Smooth muscle cell (in vitro differentiated cells): ENCODE measurements around the gene C17orf78. TPM values are rescaled to one million over a fixed set of nuclear protein-coding genes. Genes with fewer than 3 reads are reported as not detected.

Source experiments
- DNase-seq: peaks from one replicate; lab custom pipeline; 2025; ENCODE audit not compliant: unreplicated experiment; lab: John Stamatoyannopoulos, UW
- H2AFZ ChIP-seq: fragments of 200-600 bp; sonication (generic); 2 replicates; pipeline ENCODE4 v1.6.0; 2016; ENCODE audit warnings: antibody characterized with exemption, low read depth, mild to moderate bottlenecking
- H3F3A ChIP-seq: fragments of 200-600 bp; sonication (generic); 2 replicates; pipeline ENCODE4 v1.6.0; 2017; ENCODE audit warnings: antibody characterized with exemption, low read depth
- H3K27ac ChIP-seq: fragments of 200-600 bp; sonication (generic); 2 replicates; pipeline ENCODE4 v1.5.1; 2016; ENCODE audit warnings: low read depth, mild to moderate bottlenecking
- H3K27me3 ChIP-seq: fragments of 200-600 bp; sonication (generic); 2 replicates; pipeline ENCODE4 v1.6.1; 2016; ENCODE audit warnings: low read depth, mild to moderate bottlenecking
- H3K36me3 ChIP-seq: fragments of 200-600 bp; sonication (generic); 2 replicates; pipeline ENCODE4 v1.5.1; 2016; ENCODE audit warnings: low read depth
- H3K4me1 ChIP-seq: fragments of 200-600 bp; sonication (generic); 2 replicates; pipeline ENCODE4 v1.5.1; 2016; ENCODE audit warnings: low read depth
- H3K4me2 ChIP-seq: fragments of 200-600 bp; sonication (generic); 2 replicates; pipeline ENCODE4 v1.6.0; 2016; ENCODE audit warnings: mild to moderate bottlenecking
- H3K4me3 ChIP-seq: fragments of 200-600 bp; sonication (generic); 2 replicates; pipeline ENCODE4 v1.5.1; 2016; ENCODE audit warnings: mild to moderate bottlenecking
- H3K79me2 ChIP-seq: fragments of 200-600 bp; sonication (generic); 2 replicates; pipeline ENCODE4 v1.6.0; 2016; ENCODE audit warnings: low read depth, mild to moderate bottlenecking
- H3K9ac ChIP-seq: fragments of 200-600 bp; sonication (generic); 2 replicates; pipeline ENCODE4 v1.6.0; 2016; ENCODE audit warnings: low read depth
- H3K9me3 ChIP-seq: fragments of 200-600 bp; sonication (generic); replicated peaks from 2 replicates; pipeline ENCODE4 v1.5.1; 2016; ENCODE audit warnings: low read depth
- H4K20me1 ChIP-seq: fragments of 200-600 bp; sonication (generic); 2 replicates; pipeline ENCODE4 v1.6.0; 2016; ENCODE audit warnings: low read depth
- WGBS: methylation state at CpG from one replicate; pipeline ENCODE4 v1.1.7; 2016; ENCODE audit warnings: low lambda C conversion rate; 5-methylcytosine and 5-hydroxymethylcytosine counted together
- polyA plus RNA-seq: library from polyadenylated mRNA; unstranded; fragments of >200 nt; fragmentation: Nextera tagmentation; extraction: Ambion mirVana; gene quantifications from 2 replicates; pipeline ENCODE4 v1.2.1, GENCODE V29; 2016
- total RNA-seq: library from RNA; depleted of rRNA; stranded (reverse); fragments of >200 nt; gene quantifications from 2 replicates; pipeline ENCODE4 v1.2.3, GENCODE V29; 2014
- TF ChIP-seq, protein P1 (sequence below): fragments of 200-600 bp; sonication (generic); IDR thresholded peaks from 2 replicates; pipeline ENCODE4 v1.5.1; 2017; ENCODE audit warnings: borderline replicate concordance, mild to moderate bottlenecking, antibody characterized with exemption; ENCODE audit not compliant: insufficient read depth, poor library complexity, severe bottlenecking

Gene C17orf78
- total and polyA plus RNA-seq, 2 experiments from 2014 or later = not detected

DNA sequence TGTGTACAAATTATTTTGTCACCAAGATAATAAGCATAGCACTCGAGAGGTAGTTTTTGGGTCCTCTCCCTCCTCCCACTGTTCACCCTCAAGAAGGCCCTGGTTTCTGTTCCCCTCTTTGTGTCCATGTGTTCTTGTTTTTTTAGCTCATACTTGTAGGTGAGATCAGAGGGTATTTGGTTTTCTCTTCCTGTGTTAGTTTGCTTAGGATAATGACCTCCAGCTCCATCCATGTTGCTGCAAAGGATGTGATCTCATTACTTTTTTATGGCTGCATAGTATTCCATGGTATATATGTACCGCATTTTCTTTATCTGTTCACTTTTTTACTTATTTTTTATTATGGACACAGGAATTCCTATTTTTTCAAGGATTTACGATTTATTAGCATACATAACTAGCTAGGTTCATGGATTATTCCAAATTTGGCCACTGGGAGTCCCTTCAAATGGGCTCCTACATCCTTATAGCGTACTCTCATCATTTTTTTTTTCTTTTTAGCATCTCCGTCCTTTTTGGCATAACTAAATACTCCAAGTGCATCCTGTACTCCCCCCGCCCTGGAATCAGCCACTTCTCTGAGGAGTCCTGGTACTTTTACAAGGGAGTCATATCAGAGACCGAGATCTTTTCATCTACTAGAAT lies 38.2 kb downstream of the C17orf78 start:
- Histone ChIP-seq H3K9ac (no peak overlapping the region), H3K27ac (no peak overlapping the region), H3F3A (no peaks in the 10 kb centered on the region), H3K4me3 (no peak overlapping the region), H3K27me3 (no peaks in the 10 kb centered on the region), H3K36me3 (peaks cover 12% of the 10 kb centered on the region), H3K4me2 (no peak overlapping the region), H3K79me2 (peaks cover 20% of the 10 kb centered on the region), H3K9me3 (no peaks in the 10 kb centered on the region), H4K20me1 (no peaks in the 10 kb centered on the region), H2AFZ (no peak overlapping the region), H3K4me1 (no peaks in the 10 kb centered on the region)
- no peak for DNase-seq
- TF ChIP-seq, protein P1, sequence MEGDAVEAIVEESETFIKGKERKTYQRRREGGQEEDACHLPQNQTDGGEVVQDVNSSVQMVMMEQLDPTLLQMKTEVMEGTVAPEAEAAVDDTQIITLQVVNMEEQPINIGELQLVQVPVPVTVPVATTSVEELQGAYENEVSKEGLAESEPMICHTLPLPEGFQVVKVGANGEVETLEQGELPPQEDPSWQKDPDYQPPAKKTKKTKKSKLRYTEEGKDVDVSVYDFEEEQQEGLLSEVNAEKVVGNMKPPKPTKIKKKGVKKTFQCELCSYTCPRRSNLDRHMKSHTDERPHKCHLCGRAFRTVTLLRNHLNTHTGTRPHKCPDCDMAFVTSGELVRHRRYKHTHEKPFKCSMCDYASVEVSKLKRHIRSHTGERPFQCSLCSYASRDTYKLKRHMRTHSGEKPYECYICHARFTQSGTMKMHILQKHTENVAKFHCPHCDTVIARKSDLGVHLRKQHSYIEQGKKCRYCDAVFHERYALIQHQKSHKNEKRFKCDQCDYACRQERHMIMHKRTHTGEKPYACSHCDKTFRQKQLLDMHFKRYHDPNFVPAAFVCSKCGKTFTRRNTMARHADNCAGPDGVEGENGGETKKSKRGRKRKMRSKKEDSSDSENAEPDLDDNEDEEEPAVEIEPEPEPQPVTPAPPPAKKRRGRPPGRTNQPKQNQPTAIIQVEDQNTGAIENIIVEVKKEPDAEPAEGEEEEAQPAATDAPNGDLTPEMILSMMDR = no peak
- 97% methylated on average over 7 of the region's 7 CpGs for WGBS

DNA sequence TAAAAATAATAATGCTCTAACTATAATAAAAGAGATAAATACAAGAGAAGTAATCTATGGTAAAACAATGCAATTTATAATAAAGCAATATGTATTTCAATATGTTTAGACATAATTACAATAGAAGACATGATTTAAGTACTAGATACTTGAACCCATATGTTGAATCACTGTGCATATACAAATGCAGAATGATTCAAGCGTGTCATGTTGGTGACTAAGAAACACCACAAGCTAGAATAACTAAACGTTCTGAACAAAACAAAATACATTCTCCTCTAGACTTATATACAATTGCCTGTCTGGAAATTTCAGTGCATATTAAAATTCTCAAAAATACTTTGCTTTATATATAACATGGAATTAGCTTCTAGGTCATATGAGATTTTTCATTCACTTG lies 42.1 kb downstream of the C17orf78 start:
- H3K79me2 ChIP-seq = peaks cover 9% of the 10 kb centered on the region
- DNase-seq = no peak
- no peak overlapping the region for H3K9ac ChIP-seq
- peaks cover 9% of the 10 kb centered on the region for H3K36me3 ChIP-seq
- no peaks in the 10 kb centered on the region for H3F3A ChIP-seq
- H4K20me1 ChIP-seq = no peaks in the 10 kb centered on the region
- no peak overlapping the region for H2AFZ ChIP-seq
- H3K27ac ChIP-seq = no peak overlapping the region
- H3K4me3 ChIP-seq = no peak overlapping the region
- TF ChIP-seq, protein P1 = no peak
- H3K4me2 ChIP-seq = no peak overlapping the region
- H3K4me1 ChIP-seq = no peaks in the 10 kb centered on the region
- no peaks in the 10 kb centered on the region for H3K27me3 ChIP-seq
- no peaks in the 10 kb centered on the region for H3K9me3 ChIP-seq
- WGBS = 85% methylated on average over 2 of the region's 2 CpGs

DNA sequence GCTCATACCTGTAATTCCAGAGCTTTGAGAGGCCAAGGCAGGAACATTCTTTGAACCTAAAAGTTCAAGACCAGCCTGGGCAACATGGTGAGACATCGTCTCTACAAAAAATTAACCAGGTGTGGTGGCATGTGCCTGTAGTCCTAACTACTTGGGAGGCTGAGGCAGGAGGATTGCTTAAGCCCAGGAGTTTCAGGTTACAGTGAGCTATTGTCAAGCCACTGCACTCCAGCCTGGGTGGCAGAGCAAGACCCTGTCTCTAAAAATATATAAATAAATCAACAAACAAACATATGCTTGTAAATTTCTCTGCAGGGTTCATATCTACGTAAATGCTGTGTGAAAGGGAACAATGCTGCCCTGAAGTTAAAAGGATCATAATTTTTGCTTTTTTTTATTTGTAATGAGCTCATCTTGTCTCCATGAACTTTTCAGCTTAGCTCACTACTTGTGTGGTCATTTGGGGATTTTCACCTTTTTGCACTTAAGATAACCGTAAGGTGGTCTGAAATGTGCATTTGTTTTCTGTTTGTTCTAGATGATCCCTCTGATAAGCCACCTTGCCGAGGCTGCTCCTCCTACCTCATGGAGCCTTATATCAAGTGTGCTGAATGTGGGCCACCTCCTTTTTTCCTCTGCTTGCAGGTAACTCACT lies 47.3 kb downstream of the C17orf78 start:
- WGBS = 75% methylated on average over 4 of the region's 4 CpGs
- TF ChIP-seq, protein P1 = no peak
- Histone ChIP-seq H3K79me2 (no peaks in the 10 kb centered on the region), H3K36me3 (peaks cover 12% of the 10 kb centered on the region), H3K9me3 (no peaks in the 10 kb centered on the region), H2AFZ (no peak overlapping the region), H3K4me2 (no peak overlapping the region), H3K4me1 (no peaks in the 10 kb centered on the region), H3K4me3 (no peak overlapping the region), H3K27me3 (no peaks in the 10 kb centered on the region), H4K20me1 (no peaks in the 10 kb centered on the region), H3K9ac (no peak overlapping the region), H3K27ac (no peak overlapping the region), H3F3A (no peaks in the 10 kb centered on the region)
- DNase-seq = no peak
